ENCODE data around the gene GOLGA8F.
"Not testable (repeated sequence)": the region's sequence is repeated elsewhere in the genome, so short reads cannot be mapped to it uniquely, and the experiment has no call there.

GOLGA8F gene

DNA sequence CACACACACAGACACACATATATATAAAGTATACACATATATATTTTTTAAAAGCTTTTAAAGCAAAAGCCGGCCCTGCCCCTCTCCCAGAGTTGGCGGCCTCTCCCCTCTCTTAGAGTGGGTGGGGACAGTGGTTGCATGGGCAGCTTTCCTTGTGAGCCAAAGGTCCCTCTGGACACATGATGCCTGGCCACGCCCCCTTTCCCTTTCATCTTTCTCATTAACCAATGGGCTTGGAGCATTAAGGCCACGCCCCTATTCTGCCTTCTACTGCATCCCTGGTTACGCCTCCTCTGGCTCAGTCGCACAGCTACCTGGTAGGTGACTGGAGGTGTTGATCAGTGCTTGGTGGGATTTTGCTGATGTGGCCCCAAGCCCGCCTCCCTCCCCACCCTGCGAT, at the start of gene GOLGA8F:
TSS of gene GOLGA8F (plus strand) at position 301 of the 400 bp plus-strand sequence. CDS start at position 399, 98 bp downstream.
- not testable (repeated sequence) for DNase-seq (ENCODE audit: low read depth)

DNA sequence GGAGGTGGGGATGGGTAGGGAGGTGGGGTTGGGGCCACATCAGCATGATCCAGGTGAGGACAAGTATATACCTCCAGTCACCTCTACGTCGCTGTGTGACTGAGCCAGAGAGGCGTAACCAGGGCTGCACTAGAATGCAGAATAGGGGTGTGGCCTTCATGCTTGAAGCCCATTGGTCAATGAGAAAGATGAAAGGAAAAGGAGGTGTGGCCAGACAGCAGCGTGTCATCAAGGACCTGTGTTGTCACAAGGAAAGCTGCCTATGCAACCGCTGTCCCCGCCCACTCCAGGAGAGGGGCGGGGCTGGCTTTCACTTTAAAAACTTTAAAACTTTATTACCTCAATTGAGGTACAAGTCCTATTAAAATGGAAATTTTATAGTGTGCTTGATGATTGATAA, 20.5 kb upstream of the GOLGA8F start, which contains the start of gene GOLGA6L24:
TSS of gene GOLGA6L24 (minus strand) at position 101 of the 400 bp plus-strand sequence. CDS start at position 40, 61 bp downstream.
- not testable (repeated sequence) for DNase-seq (ENCODE audit: low read depth)

DNA sequence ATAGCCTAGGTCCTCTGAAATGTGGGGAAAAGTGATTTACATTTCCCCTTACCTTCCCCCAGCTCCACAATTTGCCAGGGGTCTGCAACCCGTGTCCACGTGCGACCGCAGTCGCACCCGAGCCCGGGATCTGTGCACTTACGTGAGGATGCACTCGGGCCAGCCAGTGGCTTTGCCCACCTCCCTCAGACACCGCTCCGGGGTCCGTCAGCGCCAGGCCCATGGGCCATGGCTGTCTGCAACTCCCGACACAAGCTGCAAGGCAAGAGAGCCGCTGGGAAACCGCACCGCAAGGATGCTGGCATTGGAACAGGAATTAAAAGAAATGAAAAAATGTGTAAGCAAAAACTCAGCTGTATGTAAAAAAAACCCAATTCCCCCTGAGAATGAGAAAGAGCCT, 13.0 kb upstream of the GOLGA8F start:
- DNase-seq (ENCODE audit: low read depth), result not testable (repeated sequence)

DNA sequence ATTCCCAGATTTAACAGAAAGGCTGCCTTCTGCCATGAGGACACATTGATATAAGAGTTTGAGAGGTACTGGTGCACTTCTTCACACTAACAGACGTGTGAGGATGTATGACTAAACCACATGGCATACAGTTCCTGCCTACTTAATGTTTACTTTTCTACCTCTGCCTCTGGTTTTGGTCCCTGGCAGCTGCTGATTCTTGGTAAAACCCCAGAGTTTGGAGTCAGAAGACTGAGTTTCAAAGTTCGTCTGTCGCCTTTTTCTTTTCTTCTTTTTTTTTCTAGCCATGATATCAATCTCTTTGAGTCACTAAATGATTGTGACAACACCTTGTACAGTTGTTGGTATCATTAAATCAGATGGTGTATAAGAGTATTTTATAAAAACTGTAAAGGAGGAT, 1.6 kb downstream of the GOLGA8F start:
- not testable (repeated sequence) for DNase-seq (ENCODE audit: low read depth)

- not testable (repeated sequence) for DNase-seq (ENCODE audit: low read depth)
These were observed 17.6 kb downstream of the GOLGA8F start for GRCh38 chr15:28396022-28396421.

GRCh38 chr15:28402774-28403435, 24.4 kb downstream of the GOLGA8F start:
- not testable (repeated sequence) for DNase-seq (ENCODE audit: low read depth)

DNA sequence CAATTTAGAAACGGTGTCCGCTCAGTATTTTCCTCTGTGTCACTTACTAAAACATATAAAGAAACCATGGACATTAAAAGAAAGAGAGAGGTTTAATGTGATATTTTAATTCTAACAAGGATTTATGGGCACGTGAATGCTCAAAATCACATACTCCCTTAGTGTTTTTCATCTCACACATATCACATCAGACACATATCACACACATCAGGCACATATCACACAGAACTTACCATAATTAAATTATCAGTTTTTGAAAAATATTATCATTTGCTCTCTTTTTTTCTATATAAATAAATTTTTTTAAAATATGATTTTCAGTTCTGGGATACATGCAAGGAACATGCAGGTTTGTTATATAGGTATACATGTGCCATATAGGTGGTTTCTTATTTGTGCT, 42.0 kb downstream of the GOLGA8F start:
- DNase-seq (ENCODE audit: low read depth), result not testable (repeated sequence)

GRCh38 chr15:28435594-28435993, 57.1 kb downstream of the GOLGA8F start:
- DNase-seq (ENCODE audit: low read depth), result not testable (repeated sequence)
